NCI-H524 (cell line): ENCODE measurements around the gene SERINC3.
"Not testable (repeated sequence)": the region's sequence is repeated elsewhere in the genome, so short reads cannot be mapped to it uniquely, and the experiment has no call there.

ENCODE experiments used
- DNase-seq, 2 experiments: peaks; one replicate each; lab custom pipeline; 2025; lab: John Stamatoyannopoulos, UW

Gene SERINC3

GRCh38 chr20:44521484-44522481, at the start of gene SERINC3:
Gene SERINC3 (minus strand): TSS chr20:44522070. CDS start chr20:44521951, 119 bp downstream.
- peak; percentile 88 to 92 for DNase-seq

GRCh38 chr20:44571362-44571988, 49.6 kb upstream of the SERINC3 start:
- DNase-seq = no peak

- no peak for DNase-seq
These were observed 48.5 kb upstream of the SERINC3 start for GRCh38 chr20:44570367-44570766.

GRCh38 chr20:44566811-44567210, 44.9 kb upstream of the SERINC3 start:
- no peak for DNase-seq

GRCh38 chr20:44566018-44566417, 44.1 kb upstream of the SERINC3 start:
- DNase-seq = no peak

- no peak for DNase-seq
These were observed 40.0 kb upstream of the SERINC3 start for GRCh38 chr20:44561876-44562275.

- DNase-seq = not testable (repeated sequence)
These were observed 38.9 kb upstream of the SERINC3 start for GRCh38 chr20:44560818-44561217.

- no peak for DNase-seq
These were observed 38.4 kb upstream of the SERINC3 start for GRCh38 chr20:44560229-44560628.

- no peak for DNase-seq
These were observed 37.4 kb upstream of the SERINC3 start for GRCh38 chr20:44559302-44559701.

GRCh38 chr20:44552950-44553908, 31.4 kb upstream of the SERINC3 start:
- no peak for DNase-seq

- peak in 1 of 2 experiments; percentile 12 for DNase-seq
These were observed 30.7 kb upstream of the SERINC3 start for GRCh38 chr20:44552568-44552949.

- no peak for DNase-seq
These were observed 30.2 kb upstream of the SERINC3 start for GRCh38 chr20:44552050-44552449.

- no peak for DNase-seq
These were observed 27.3 kb upstream of the SERINC3 start for GRCh38 chr20:44549123-44549522.

GRCh38 chr20:44547419-44547818, 25.5 kb upstream of the SERINC3 start:
- no peak for DNase-seq

GRCh38 chr20:44544263-44544662, 22.4 kb upstream of the SERINC3 start:
- no peak for DNase-seq

- no peak for DNase-seq
These were observed 21.5 kb upstream of the SERINC3 start for GRCh38 chr20:44543358-44543757.

- DNase-seq = no peak
These were observed 21.0 kb upstream of the SERINC3 start for GRCh38 chr20:44542890-44543289.

- DNase-seq = no peak
These were observed 20.1 kb upstream of the SERINC3 start for GRCh38 chr20:44541992-44542391.

GRCh38 chr20:44540834-44541233, 19.0 kb upstream of the SERINC3 start:
- DNase-seq = no peak

- no peak for DNase-seq
These were observed 16.1 kb upstream of the SERINC3 start for GRCh38 chr20:44537993-44538392.

GRCh38 chr20:44536175-44536574, 14.3 kb upstream of the SERINC3 start:
- DNase-seq = no peak

- no peak for DNase-seq
These were observed 12.1 kb upstream of the SERINC3 start for GRCh38 chr20:44533928-44534327.
